Measurements from ENCODE around the gene TNNT3.

TNNT3 gene

GRCh38 chr11:1934335-1935155, 15.0 kb downstream of the TNNT3 start:
- H3K27me3 ChIP-seq (ENCODE audit: low read length), result no peaks in the 10 kb centered on the region
- TF ChIP-seq EZH2phosphoT487 (conservative IDR thresholded peaks at IDR 0.05; ENCODE audit: low read length), result no peak
- TF ChIP-seq CTCF (IDR thresholded peaks at IDR 0.05; ENCODE audit: insufficient read depth, low read length, poor library complexity, severe bottlenecking), result no peak
- H3K4me3 ChIP-seq (ENCODE audit: insufficient read depth, low read length, poor library complexity, severe bottlenecking), result no peak overlapping the region
- H4K20me1 ChIP-seq (ENCODE audit: low read depth, low read length), result no peaks in the 10 kb centered on the region
- H2AFZ ChIP-seq (ENCODE audit: low read depth, low read length, severe bottlenecking), result no peak overlapping the region
- H3K4me2 ChIP-seq (ENCODE audit: low read depth, low read length, poor library complexity, severe bottlenecking), result no peak overlapping the region
- no peak overlapping the region for H3K9ac ChIP-seq (ENCODE audit: low read length)
- no peaks in the 10 kb centered on the region for H3K9me3 ChIP-seq (ENCODE audit: insufficient read depth, low read length)
- no peaks in the 10 kb centered on the region for H3F3A ChIP-seq (ENCODE audit: insufficient read depth)
- no peak overlapping the region for H3K27ac ChIP-seq (ENCODE audit: low read depth, low read length)
- no peaks in the 10 kb centered on the region for H3K79me2 ChIP-seq (ENCODE audit: insufficient read depth, low read length)
- no peaks in the 10 kb centered on the region for H3K36me3 ChIP-seq (ENCODE audit: low read length)
- H3K9me2 ChIP-seq (replicated peaks; ENCODE audit: insufficient read depth, low read length), result no peaks in the 10 kb centered on the region

- TF ChIP-seq CTCF (IDR thresholded peaks at IDR 0.05; ENCODE audit: insufficient read depth, low read length, poor library complexity, severe bottlenecking), result no peak
- TF ChIP-seq EZH2phosphoT487 (conservative IDR thresholded peaks at IDR 0.05; ENCODE audit: low read length), result no peak
Observed at GRCh38 chr11:1935156-1936071, 15.9 kb downstream of the TNNT3 start.

GRCh38 chr11:1936072-1936780, 16.7 kb downstream of the TNNT3 start:
- no peaks in the 10 kb centered on the region for H3K27me3 ChIP-seq (ENCODE audit: low read length)
- TF ChIP-seq EZH2phosphoT487 (conservative IDR thresholded peaks at IDR 0.05; ENCODE audit: low read length) (no peak), CTCF (IDR thresholded peaks at IDR 0.05; ENCODE audit: insufficient read depth, low read length, poor library complexity, severe bottlenecking) (no peak)
- H3F3A ChIP-seq (ENCODE audit: insufficient read depth), result no peaks in the 10 kb centered on the region
- no peaks in the 10 kb centered on the region for H3K36me3 ChIP-seq (ENCODE audit: low read length)
- no peaks in the 10 kb centered on the region for H3K9me3 ChIP-seq (ENCODE audit: insufficient read depth, low read length)
- no peak overlapping the region for H3K27ac ChIP-seq (ENCODE audit: low read depth, low read length)
- no peak overlapping the region for H3K4me2 ChIP-seq (ENCODE audit: low read depth, low read length, poor library complexity, severe bottlenecking)
- H3K4me3 ChIP-seq (ENCODE audit: insufficient read depth, low read length, poor library complexity, severe bottlenecking), result no peak overlapping the region
- no peaks in the 10 kb centered on the region for H3K9me2 ChIP-seq (replicated peaks; ENCODE audit: insufficient read depth, low read length)
- no peaks in the 10 kb centered on the region for H4K20me1 ChIP-seq (ENCODE audit: low read depth, low read length)
- H2AFZ ChIP-seq (ENCODE audit: low read depth, low read length, severe bottlenecking), result no peak overlapping the region
- no peaks in the 10 kb centered on the region for H3K79me2 ChIP-seq (ENCODE audit: insufficient read depth, low read length)
- no peak overlapping the region for H3K9ac ChIP-seq (ENCODE audit: low read length)

More at GRCh38 chr11:1935156-1936071, 15.9 kb downstream of the TNNT3 start:
- Histone ChIP-seq H3K9ac (ENCODE audit: low read length) (no peak overlapping the region), H3K4me2 (ENCODE audit: low read depth, low read length, poor library complexity, severe bottlenecking) (no peak overlapping the region), H4K20me1 (ENCODE audit: low read depth, low read length) (no peaks in the 10 kb centered on the region), H3K9me2 (replicated peaks; ENCODE audit: insufficient read depth, low read length) (no peaks in the 10 kb centered on the region), H3K4me3 (ENCODE audit: insufficient read depth, low read length, poor library complexity, severe bottlenecking) (no peak overlapping the region), H2AFZ (ENCODE audit: low read depth, low read length, severe bottlenecking) (no peak overlapping the region), H3F3A (ENCODE audit: insufficient read depth) (no peaks in the 10 kb centered on the region), H3K9me3 (ENCODE audit: insufficient read depth, low read length) (no peaks in the 10 kb centered on the region), H3K79me2 (ENCODE audit: insufficient read depth, low read length) (no peaks in the 10 kb centered on the region), H3K27ac (ENCODE audit: low read depth, low read length) (no peak overlapping the region), H3K27me3 (ENCODE audit: low read length) (no peaks in the 10 kb centered on the region), H3K36me3 (ENCODE audit: low read length) (no peaks in the 10 kb centered on the region)

Measured in SU-DHL-6 (cell line).